ENCODE results near the gene ADM2.
A peak's percentile ranks its signal among the peaks of the same experiment; 100 is the strongest.

ADM2 gene

GRCh38 chr22:50497093-50497492, 15.8 kb downstream of the ADM2 start:
- DNase-seq: no peak
- H3K9me3 ChIP-seq (ENCODE audit: severe bottlenecking): no peaks in the 10 kb centered on the region
- no peaks in the 10 kb centered on the region for H3K27me3 ChIP-seq (ENCODE audit: insufficient read depth, low read depth, severe bottlenecking)
- no peak overlapping the region for H3K27ac ChIP-seq
- 0 out of 2 replicates have a peak, but pooled peaks cover 2% of the 10 kb centered on the region for H3K36me3 ChIP-seq
- H3K4me3 ChIP-seq (ENCODE audit: low read depth, low read length): no peak overlapping the region
- TF ChIP-seq CTCF (IDR thresholded peaks at IDR 0.05; ENCODE audit: low read depth, low read length): no peak

- TF ChIP-seq CTCF (IDR thresholded peaks at IDR 0.05; ENCODE audit: low read depth, low read length): peak; percentile 78
- peak overlapping the region; percentile 58 for H3K27ac ChIP-seq
- H3K9me3 ChIP-seq (ENCODE audit: severe bottlenecking): no peaks in the 10 kb centered on the region
- H3K36me3 ChIP-seq: peaks cover 12% of the 10 kb centered on the region; the same call in 1 of the 2 replicates
- peak overlapping the region; percentile 29 for H3K4me3 ChIP-seq (ENCODE audit: low read depth, low read length)
- DNase-seq: peak; percentile 85
- no peaks in the 10 kb centered on the region for H3K27me3 ChIP-seq (ENCODE audit: insufficient read depth, low read depth, severe bottlenecking)
Measured at GRCh38 chr22:50498322-50498890, 17.1 kb downstream of the ADM2 start.

GRCh38 chr22:50500452-50500851, 19.1 kb downstream of the ADM2 start:
- H3K9me3 ChIP-seq (ENCODE audit: severe bottlenecking): no peaks in the 10 kb centered on the region
- H3K36me3 ChIP-seq: peaks cover 24% of the 10 kb centered on the region
- no peak for TF ChIP-seq CTCF (IDR thresholded peaks at IDR 0.05; ENCODE audit: low read depth, low read length)
- H3K27me3 ChIP-seq (ENCODE audit: insufficient read depth, low read depth, severe bottlenecking): no peaks in the 10 kb centered on the region
- DNase-seq: no peak
- no peak overlapping the region for H3K4me3 ChIP-seq (ENCODE audit: low read depth, low read length)
- H3K27ac ChIP-seq: no peak overlapping the region

GRCh38 chr22:50502096-50502495, 20.8 kb downstream of the ADM2 start:
- no peaks in the 10 kb centered on the region for H3K27me3 ChIP-seq (ENCODE audit: insufficient read depth, low read depth, severe bottlenecking)
- no peak for DNase-seq
- no peak overlapping the region for H3K4me3 ChIP-seq (ENCODE audit: low read depth, low read length)
- peaks cover 32% of the 10 kb centered on the region for H3K36me3 ChIP-seq
- TF ChIP-seq CTCF (IDR thresholded peaks at IDR 0.05; ENCODE audit: low read depth, low read length): no peak
- H3K27ac ChIP-seq: no peak overlapping the region
- no peaks in the 10 kb centered on the region for H3K9me3 ChIP-seq (ENCODE audit: severe bottlenecking)

GRCh38 chr22:50502628-50503474, 21.5 kb downstream of the ADM2 start:
- no peaks in the 10 kb centered on the region for H3K9me3 ChIP-seq (ENCODE audit: severe bottlenecking)
- H3K27me3 ChIP-seq (ENCODE audit: insufficient read depth, low read depth, severe bottlenecking): no peaks in the 10 kb centered on the region
- H3K27ac ChIP-seq: no peak overlapping the region
- no peak for DNase-seq
- peaks cover 32% of the 10 kb centered on the region for H3K36me3 ChIP-seq
- no peak for TF ChIP-seq CTCF (IDR thresholded peaks at IDR 0.05; ENCODE audit: low read depth, low read length)
- H3K4me3 ChIP-seq (ENCODE audit: low read depth, low read length): no peak overlapping the region
